ENCODE results near the gene ELMO3. TPM values are rescaled to one million over a fixed set of nuclear protein-coding genes. Genes with fewer than 3 reads are reported as not detected.

ELMO3 gene
- total RNA-seq, 1 experiment from 2014 or later: 2.0 TPM

GRCh38 chr16:67191411-67191994 lies 7.4 kb upstream of the ELMO3 start:
- ChIA-PET POLR2A (no interaction called here), CTCF (no interaction called here)
- H3K4me1 ChIP-seq (ENCODE audit: control insufficient read depth, insufficient read depth, low read length): peaks cover 10% of the 10 kb centered on the region
- DNase-seq (ENCODE audit: low read depth, low spot score) (no peak), ATAC-seq (no peak; the same call in 1 of the 2 replicates)
- peaks cover 17% of the 10 kb centered on the region for H3K36me3 ChIP-seq (ENCODE audit: control insufficient read depth, insufficient read depth, low read length)
- in situ Hi-C loops (cut with HindIII; ENCODE audit: low pct_unique_long_range_greater_than_20kb, low sequenced_read_pairs): no loop called here
- H3K27ac ChIP-seq (ENCODE audit: low read length): peak overlapping the region; percentile 54
- no TSS peak for BruUV-seq (replicated peaks)
- no peaks in the 10 kb centered on the region for H3K9me3 ChIP-seq (ENCODE audit: control insufficient read depth, insufficient read depth, low read depth, low read length)
- peak overlapping the region; percentile 40 to 98 for H3K4me3 ChIP-seq (ENCODE audit: low read depth in 2 of 2, low read length in 2 of 2)
- H3K27me3 ChIP-seq (ENCODE audit: control insufficient read depth, insufficient read depth, low read length): no peaks in the 10 kb centered on the region
- TF ChIP-seq POLR2AphosphoS5 (IDR thresholded peaks at IDR 0.05; ENCODE audit: low read depth, low read length): no peak
- no peak for TF ChIP-seq CTCF (IDR thresholded peaks at IDR 0.05)
- no peak for TF ChIP-seq REST (IDR thresholded peaks at IDR 0.05; ENCODE audit: insufficient read depth in 1 of 2, low read depth in 2 of 2, low read length in 1 of 2)
- TF ChIP-seq SIN3A (IDR thresholded peaks at IDR 0.05; ENCODE audit: borderline replicate concordance, insufficient read depth, low read depth, low read length): no peak
- no peak for TF ChIP-seq TCF7L2 (IDR thresholded peaks at IDR 0.05; ENCODE audit: low read depth, low read length)
- intact Hi-C loops (cut with micrococcal nuclease; ENCODE audit: unreplicated experiment): no loop called here

DNA sequence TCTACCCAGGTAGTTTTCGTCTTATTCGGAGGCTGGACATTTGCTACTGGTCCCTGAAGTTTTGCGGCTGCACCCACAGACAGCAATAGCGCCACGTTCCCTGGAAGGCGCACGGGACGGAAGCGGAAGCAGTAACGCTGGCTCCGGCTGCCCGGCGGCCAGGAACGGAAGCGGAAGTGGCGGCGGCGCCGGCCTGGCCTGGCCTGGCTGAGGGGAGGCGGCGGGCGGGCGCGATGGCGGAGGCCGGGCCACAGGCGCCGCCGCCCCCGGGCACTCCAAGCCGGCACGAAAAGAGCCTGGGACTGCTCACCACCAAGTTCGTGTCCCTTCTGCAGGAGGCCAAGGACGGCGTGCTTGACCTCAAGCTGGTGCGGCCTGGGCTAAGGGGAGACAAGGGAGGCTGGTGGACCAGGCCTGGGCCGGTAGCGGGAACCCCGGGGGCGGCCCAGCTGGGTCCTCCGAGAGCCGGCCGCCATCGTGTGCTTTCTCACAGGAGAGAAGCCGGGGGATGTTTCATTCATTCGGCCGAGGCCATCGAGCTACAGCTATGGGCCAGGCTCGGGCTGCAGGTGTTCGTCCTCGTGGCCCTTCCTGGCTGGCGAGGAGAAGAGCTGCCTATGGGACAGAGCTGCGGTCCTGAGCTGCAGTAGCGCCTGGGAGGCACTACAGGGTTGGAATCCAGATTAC lies 6.8 kb upstream of the ELMO3 start, which contains the start of gene E2F4:
Gene E2F4 (plus strand): TSS at position 161 of the 687 bp plus-strand sequence. CDS start 73 bp downstream, at position 234.
- 0 out of 4 replicates have a peak, but pooled peaks of 1 of the 2 experiments have one; percentile 41 for TF ChIP-seq REST (IDR thresholded peaks at IDR 0.05; ENCODE audit: insufficient read depth in 1 of 2, low read depth in 2 of 2, low read length in 1 of 2)
- TF ChIP-seq SIN3A (IDR thresholded peaks at IDR 0.05; ENCODE audit: borderline replicate concordance, insufficient read depth, low read depth, low read length): peak; percentile 83; the same call in 1 of the 2 replicates
- TF ChIP-seq CTCF (IDR thresholded peaks at IDR 0.05): no peak
- peak; percentile 61; the same call in 1 of the 2 replicates for TF ChIP-seq POLR2AphosphoS5 (IDR thresholded peaks at IDR 0.05; ENCODE audit: low read depth, low read length)
- CTCF ChIA-PET: interaction anchor here (0.6 kb wide), 1 partner anchor 174 kb away, joined by 3 read pairs; no protein-coding TSS in a partner anchor
- Histone ChIP-seq H3K9me3 (ENCODE audit: control insufficient read depth, insufficient read depth, low read depth, low read length) (no peaks in the 10 kb centered on the region), H3K27me3 (ENCODE audit: control insufficient read depth, insufficient read depth, low read length) (no peaks in the 10 kb centered on the region), H3K4me1 (ENCODE audit: control insufficient read depth, insufficient read depth, low read length) (peaks cover 16% of the 10 kb centered on the region), H3K27ac (ENCODE audit: low read length) (peak within 1 kb of the TSS; percentile 92), H3K4me3 (ENCODE audit: low read depth in 2 of 2, low read length in 2 of 2) (peak within 1 kb of the TSS; percentile 96 to 98), H3K36me3 (ENCODE audit: control insufficient read depth, insufficient read depth, low read length) (peaks cover 17% of the 10 kb centered on the region)
- BruUV-seq (replicated peaks): no TSS peak
- POLR2A ChIA-PET: interaction anchor here (0.6 kb wide), 1 partner anchor 234 kb away, joined by 4 read pairs; no protein-coding TSS in a partner anchor
- DNase-seq (ENCODE audit: low read depth, low spot score) (peak; percentile 45), ATAC-seq (peak; percentile 99)
- in situ Hi-C loops (cut with HindIII; ENCODE audit: low pct_unique_long_range_greater_than_20kb, low sequenced_read_pairs) (no loop called here), intact Hi-C loops (cut with micrococcal nuclease; ENCODE audit: unreplicated experiment) (no loop called here)
